Fibroblast of pulmonary artery (primary cell): ENCODE data around the gene OOSP2.
"Not testable (repeated sequence)": the region's sequence is repeated elsewhere in the genome, so short reads cannot be mapped to it uniquely, and the experiment has no call there.

Experiments
- DNase-seq: peaks from one replicate; pipeline ENCODE4 v3.0.0-alpha.2; 2010; ENCODE audit warnings: low read depth
- H3K4me3 ChIP-seq: replicated peaks from 2 replicates; pipeline ENCODE4 v1.5.1; 2011; ENCODE audit warnings: low read depth, mild to moderate bottlenecking, control low read depth, low read length, moderate library complexity
- CTCF ChIP-seq: IDR thresholded peaks from 2 replicates; pipeline ENCODE4 v1.5.1; 2011; ENCODE audit warnings: mild to moderate bottlenecking, control low read depth, low read length, inconsistent platforms; ENCODE audit errors: missing control alignments

OOSP2 gene

DNA sequence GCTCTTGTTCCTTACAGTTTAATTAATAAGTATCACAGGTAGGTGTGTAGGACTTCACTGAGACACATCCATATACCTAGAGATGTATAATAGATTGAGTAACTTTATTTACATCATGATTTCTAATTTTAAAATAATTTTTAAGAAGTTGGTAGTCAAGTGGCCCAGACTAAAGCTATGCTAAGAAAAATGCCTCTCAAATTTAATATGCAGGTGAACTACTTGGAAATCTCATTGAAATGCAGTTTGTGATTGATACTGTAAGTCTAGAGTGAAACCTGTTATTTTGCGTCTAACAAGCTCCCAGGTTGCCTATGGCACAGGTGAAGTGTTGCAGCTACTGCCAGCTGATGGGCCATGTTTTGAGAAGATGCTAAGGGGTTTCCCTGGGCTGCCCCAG lies 23.3 kb upstream of the OOSP2 start, which contains the start of gene OOSP4B:
OOSP4B (plus strand) TSS at position 301 of the 400 bp plus-strand sequence.
- TF ChIP-seq CTCF: no peak
- DNase-seq: no peak

DNA sequence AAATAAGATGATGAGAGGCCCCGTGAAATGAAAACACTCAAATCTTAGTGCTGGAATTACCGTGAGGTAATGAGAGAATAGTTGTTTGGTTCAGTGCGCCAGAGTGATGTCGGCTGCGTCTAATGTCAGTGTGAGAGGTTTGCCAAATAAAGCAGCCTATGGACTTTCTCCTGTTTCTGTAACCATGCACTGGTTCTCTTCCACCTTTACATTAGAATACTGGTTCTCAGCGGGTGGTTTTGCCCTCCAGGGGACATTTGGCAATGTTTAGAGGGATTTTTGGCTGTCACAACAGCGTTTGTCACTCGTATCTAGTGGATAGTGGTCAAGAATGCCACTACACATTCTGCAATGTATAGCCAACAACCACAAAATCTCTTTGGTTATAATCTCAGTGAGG lies 22.2 kb upstream of the OOSP2 start:
- TF ChIP-seq CTCF: no peak

More for the DNA sequence above, 23.3 kb upstream of the OOSP2 start, which contains the start of gene OOSP4B:
- H3K4me3 ChIP-seq: no peak within 1 kb of the TSS

DNA sequence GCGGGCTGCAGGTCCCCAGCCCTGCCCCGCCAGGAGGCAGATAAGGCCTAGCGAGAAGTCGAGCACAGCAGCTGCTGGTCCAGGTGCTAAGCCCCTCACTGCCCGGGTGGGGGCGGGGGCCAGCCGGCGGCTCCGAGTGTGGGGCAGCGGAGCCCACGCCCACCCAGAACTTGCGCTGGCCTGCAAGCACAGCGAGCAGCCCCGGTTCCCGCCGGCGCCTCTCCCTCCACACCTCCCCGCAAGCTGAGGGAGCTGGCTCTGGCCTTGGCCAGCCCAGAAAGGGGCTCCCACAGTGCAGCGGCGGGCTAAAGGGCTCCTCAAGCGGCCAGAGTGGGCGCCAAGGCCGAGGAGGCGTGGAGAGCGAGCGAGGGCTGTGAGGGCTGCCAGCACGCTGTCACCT lies 19.8 kb upstream of the OOSP2 start:
- DNase-seq, H3K4me3 ChIP-seq: not testable (repeated sequence)

More for the DNA sequence above, 22.2 kb upstream of the OOSP2 start:
- no peak overlapping the region for H3K4me3 ChIP-seq
- no peak for DNase-seq

DNA sequence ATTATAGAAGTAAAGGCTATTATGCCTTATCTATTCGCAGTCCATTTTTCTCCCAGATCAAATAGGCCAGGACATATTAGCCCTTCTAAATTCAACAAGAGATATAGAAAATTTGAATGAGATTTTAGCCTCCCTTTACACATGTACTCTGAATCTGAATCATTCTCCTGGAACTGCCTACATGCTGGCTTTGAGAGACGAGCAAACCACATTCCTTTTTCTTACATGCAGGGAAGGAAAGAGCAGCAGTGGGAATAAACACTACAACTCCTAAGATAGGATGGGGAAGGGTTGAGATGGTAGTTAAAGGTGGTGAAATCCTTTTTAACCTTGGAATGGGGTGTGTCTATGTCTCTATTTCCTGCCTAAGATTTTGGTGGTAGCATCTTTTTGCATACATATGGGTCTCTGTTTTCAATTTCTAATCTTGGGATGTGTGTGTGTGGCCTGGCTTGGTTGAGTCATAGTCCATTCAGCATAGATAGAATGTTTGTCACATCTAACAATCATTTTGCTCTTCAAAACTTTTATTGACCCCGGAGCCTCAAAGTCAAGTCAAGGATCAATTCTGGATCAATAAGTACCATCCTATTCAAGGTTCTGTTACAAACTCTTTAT lies 11.1 kb upstream of the OOSP2 start:
- TF ChIP-seq CTCF: no peak
- no peak for DNase-seq
- no peak overlapping the region for H3K4me3 ChIP-seq

- not testable (repeated sequence) for DNase-seq, H3K4me3 ChIP-seq
These were observed 10.2 kb downstream of the OOSP2 start for GRCh38 chr11:60050422-60050821.

- H3K4me3 ChIP-seq, DNase-seq: not testable (repeated sequence)
These were observed 10.6 kb downstream of the OOSP2 start for GRCh38 chr11:60050839-60051238.

DNA sequence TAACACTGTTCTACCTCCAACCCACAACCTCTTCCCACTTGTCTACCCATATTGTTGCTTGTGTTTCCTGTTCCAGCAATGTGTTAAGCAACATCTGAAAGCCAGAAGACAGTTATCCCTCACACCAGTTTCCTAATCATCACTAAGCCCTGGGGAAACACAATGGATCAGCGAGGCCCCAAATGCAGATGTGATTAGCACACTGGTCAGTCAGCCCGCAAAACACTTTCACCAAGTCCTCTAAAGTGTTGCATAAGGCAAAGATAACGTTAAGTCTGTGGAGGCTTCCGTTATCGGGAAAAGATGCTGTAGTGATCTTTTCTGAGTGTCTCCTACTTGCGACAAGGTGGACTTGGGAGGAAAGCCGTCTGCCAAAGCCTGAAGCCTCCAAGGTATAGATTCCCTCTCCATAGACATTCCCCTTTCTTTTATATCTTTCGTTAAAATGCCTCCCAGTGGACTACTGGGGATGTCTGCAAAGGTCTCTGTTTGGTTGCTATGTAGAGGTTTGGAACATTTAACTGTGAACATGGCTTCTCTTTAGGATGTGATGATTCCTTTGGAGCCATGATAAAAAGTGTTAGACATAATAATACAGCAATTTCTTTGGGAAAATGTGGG lies 16.2 kb downstream of the OOSP2 start, which contains the start of gene MS4A3:
MS4A3 (plus strand) TSS at position 317 of the 621 bp plus-strand sequence. CDS start 4,496 bp downstream, outside the sequence.
- no peak for DNase-seq
- TF ChIP-seq CTCF: no peak
- H3K4me3 ChIP-seq: no peak within 1 kb of the TSS

DNA sequence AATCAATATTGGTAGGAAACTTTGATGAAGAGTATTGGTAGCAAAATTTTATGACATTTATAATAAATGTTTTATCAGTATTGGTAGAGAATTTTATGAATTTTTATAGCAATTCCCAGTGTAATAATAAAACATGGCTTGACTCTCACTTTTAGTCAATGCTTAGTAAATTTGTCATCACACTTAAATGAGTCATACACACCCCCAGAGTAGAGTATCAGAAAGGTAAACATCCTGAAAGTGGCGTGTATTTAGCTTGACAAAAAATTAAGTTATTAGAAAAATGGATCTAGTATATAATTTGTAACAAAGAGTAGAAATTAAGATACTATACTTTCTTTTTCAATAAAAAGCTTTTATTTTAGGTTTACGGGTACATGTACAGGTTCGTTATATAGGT lies 18.8 kb downstream of the OOSP2 start:
- DNase-seq: no peak
- no peak overlapping the region for H3K4me3 ChIP-seq
- no peak for TF ChIP-seq CTCF
